ENCODE data around the gene TRAK1. TPM values are rescaled to one million over a fixed set of nuclear protein-coding genes. Genes with fewer than 3 reads are reported as not detected.
"Not testable (repeated sequence)": the region's sequence is repeated elsewhere in the genome, so short reads cannot be mapped to it uniquely, and the experiment has no call there.

The TRAK1 gene
- total RNA-seq, 1 donor from 2014 or later = 58.4 TPM

DNA sequence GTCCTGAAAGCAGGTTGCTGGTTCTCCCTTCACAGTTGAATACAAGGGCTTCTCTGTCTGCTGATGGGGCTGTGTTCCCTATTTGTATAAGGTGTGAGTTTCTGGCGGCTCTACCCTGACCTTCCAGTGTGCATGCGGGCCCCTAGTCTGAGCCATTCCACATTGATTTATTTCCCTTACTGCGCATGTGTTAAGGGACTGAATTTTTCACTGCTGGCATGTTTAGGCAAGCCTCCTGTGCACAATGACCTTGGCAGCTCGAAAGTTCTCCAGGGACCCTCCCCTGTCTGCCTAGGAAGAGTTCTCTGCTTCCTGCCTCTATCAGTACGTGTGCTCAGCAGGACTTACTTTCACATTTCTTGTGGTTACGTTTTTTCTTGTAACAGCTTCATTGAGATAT lies 11.4 kb downstream of the TRAK1 start:
- ATAC-seq (ENCODE audit: low read depth) (no peak), DNase-seq (no peak)
- no peak overlapping the region for H3K27ac Mint-ChIP-seq
- TF ChIP-seq CTCF (IDR thresholded peaks at IDR 0.05) = no peak
- no peaks in the 10 kb centered on the region for H3K9me3 Mint-ChIP-seq
- H3K36me3 Mint-ChIP-seq (ENCODE audit: low read depth) = peaks cover 52% of the 10 kb centered on the region
- CTCF ChIA-PET = interaction anchor here (0.8 to 5.6 kb wide), 3 partner anchors 89 to 117 kb away, joined by 3 to 35 read pairs (median 3); no protein-coding TSS in a partner anchor
- H3K4me1 Mint-ChIP-seq = peaks cover 29% of the 10 kb centered on the region
- no peak overlapping the region for H3K4me3 Mint-ChIP-seq
- POLR2A ChIA-PET = no interaction called here
- no peaks in the 10 kb centered on the region for H3K27me3 Mint-ChIP-seq
- intact Hi-C loops (cut with micrococcal nuclease) = loop anchor here (10.0 kb wide), 1 partner anchor 898 kb away; no protein-coding TSS in a partner anchor

DNA sequence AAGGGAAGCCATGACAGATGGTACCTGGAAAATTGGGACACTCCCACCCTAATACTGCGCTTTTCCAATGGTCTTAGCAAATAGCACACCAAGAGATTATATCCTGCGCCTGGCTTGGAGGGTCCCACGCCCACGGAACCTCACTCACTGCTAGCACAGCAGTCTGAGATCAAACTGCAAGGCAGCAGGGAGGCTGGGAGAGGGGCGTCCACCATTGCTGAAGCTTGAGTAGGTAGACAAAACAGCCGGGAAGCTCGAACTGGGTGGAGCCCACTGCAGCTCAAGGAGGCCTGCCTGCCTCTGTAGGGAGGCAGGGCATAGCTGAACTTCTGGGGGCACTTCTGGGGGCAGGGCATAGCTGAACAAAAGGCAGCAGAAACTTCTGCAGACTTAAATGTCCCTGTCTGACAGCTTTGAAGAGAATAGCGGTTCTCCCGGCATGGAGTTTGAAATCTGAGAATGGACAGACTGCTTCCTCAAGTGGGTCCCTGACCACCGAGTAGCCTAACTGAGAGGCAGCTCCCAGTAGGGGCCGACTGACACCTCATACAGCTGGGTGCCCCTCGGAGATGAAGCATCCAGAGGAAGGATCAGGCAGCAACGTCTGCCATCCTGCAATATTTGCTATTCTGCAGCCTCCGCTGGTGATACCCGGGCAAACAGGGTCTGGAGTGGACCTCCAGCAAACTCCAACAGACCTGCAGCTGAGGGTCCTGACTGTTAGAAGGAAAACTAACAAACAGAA lies 12.9 kb downstream of the TRAK1 start:
- CTCF ChIA-PET; ATAC-seq (ENCODE audit: low read depth); H3K27ac Mint-ChIP-seq; H3K4me3 Mint-ChIP-seq; DNase-seq; H3K9me3 Mint-ChIP-seq; H3K27me3 Mint-ChIP-seq: not testable (repeated sequence)
- H3K4me1 Mint-ChIP-seq = peaks cover 21% of the 10 kb centered on the region
- H3K36me3 Mint-ChIP-seq (ENCODE audit: low read depth) = peaks cover 54% of the 10 kb centered on the region
- intact Hi-C loops (cut with micrococcal nuclease) = loop anchor here (10.0 kb wide), 1 partner anchor 899 kb away; no protein-coding TSS in a partner anchor
- POLR2A ChIA-PET = interaction anchor here (0.7 kb wide), 2 partner anchors 91 to 349 kb away, joined by 3 to 8 read pairs; no protein-coding TSS in a partner anchor

DNA sequence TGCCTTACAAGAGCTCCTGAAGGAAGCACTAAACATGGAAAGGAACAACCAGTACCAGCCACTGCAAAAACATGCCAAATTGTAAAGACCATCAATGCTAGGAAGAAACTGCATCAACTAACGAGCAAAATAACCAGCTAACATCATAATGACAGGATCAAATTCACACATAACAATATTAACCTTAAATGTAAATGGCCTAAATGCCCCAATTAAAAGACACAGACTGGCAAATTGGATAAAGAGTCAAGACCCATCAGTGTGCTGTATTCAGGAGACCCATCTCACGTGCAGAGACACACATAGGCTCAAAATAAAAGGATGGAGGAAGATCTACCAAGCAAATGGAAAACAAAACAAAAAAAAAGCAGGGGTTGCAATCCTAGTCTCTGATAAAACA lies 14.8 kb downstream of the TRAK1 start:
- ATAC-seq (ENCODE audit: low read depth); H3K4me3 Mint-ChIP-seq; CTCF ChIA-PET; H3K9me3 Mint-ChIP-seq; H3K27me3 Mint-ChIP-seq; H3K27ac Mint-ChIP-seq; POLR2A ChIA-PET; DNase-seq: not testable (repeated sequence)
- peaks cover 15% of the 10 kb centered on the region for H3K4me1 Mint-ChIP-seq
- H3K36me3 Mint-ChIP-seq (ENCODE audit: low read depth) = peaks cover 54% of the 10 kb centered on the region
- intact Hi-C loops (cut with micrococcal nuclease) = loop anchor here (10.0 kb wide), 1 partner anchor 901 kb away; no protein-coding TSS in a partner anchor

DNA sequence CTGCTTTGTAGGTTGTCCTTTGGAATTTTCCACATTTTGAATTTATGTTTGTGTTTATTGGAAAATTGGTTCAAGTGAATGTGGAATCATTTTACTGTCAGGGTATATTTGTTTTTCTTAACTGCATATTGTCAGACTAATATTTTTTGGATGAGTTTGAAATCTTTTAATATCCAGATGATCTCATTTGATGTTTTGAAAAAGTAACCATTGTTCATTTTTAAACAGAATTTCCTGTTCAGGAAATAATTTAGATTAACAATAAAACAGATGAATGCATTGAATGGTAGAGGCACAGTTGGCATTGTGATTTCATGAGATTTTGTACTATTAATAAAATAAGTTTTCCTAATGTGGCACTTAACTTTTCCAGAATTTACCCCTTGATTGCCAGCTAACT lies 15.5 kb downstream of the TRAK1 start:
- no peak for ATAC-seq (ENCODE audit: low read depth)
- peaks cover 15% of the 10 kb centered on the region for H3K4me1 Mint-ChIP-seq
- no peaks in the 10 kb centered on the region for H3K27me3 Mint-ChIP-seq
- H3K27ac Mint-ChIP-seq = no peak overlapping the region
- CTCF ChIA-PET = no interaction called here
- DNase-seq = no peak
- no peaks in the 10 kb centered on the region for H3K9me3 Mint-ChIP-seq
- TF ChIP-seq CTCF (IDR thresholded peaks at IDR 0.05) = no peak
- intact Hi-C loops (cut with micrococcal nuclease) = loop anchor here (10.0 kb wide), 1 partner anchor 902 kb away; no protein-coding TSS in a partner anchor
- no peak overlapping the region for H3K4me3 Mint-ChIP-seq
- H3K36me3 Mint-ChIP-seq (ENCODE audit: low read depth) = peaks cover 50% of the 10 kb centered on the region
- POLR2A ChIA-PET = no interaction called here

DNA sequence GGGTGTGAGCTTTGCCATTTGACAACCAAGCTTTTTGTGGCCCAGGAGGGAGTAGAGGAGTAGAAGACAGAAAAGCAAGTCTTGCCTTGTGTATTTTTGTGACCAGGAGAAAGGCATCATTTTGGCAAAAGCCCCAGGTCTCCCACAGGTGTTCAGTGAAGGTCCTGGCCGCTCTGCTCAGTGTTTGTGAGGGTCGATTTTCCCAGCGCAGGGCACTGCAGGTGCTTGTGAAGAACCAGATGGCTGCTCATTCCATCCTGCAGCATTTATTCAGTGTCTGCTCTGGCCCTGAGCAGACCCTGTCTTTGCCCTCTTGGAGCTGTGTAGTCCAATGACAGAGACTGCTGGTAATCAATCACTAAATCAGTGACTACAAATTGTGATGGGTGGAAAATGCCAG lies 19.5 kb downstream of the TRAK1 start:
- CTCF ChIA-PET = interaction anchor here (1.6 kb wide), 1 partner anchor 11 kb away, joined by 9 read pairs; no protein-coding TSS in a partner anchor
- peak overlapping the region; percentile 53 for H3K27ac Mint-ChIP-seq
- no peak overlapping the region for H3K4me3 Mint-ChIP-seq

More for the DNA sequence above, 19.5 kb downstream of the TRAK1 start:
- Mint-ChIP-seq H3K4me1 (peaks cover 40% of the 10 kb centered on the region), H3K9me3 (no peaks in the 10 kb centered on the region), H3K27me3 (no peaks in the 10 kb centered on the region), H3K36me3 (ENCODE audit: low read depth) (peaks cover 26% of the 10 kb centered on the region)
- no peak for TF ChIP-seq CTCF (IDR thresholded peaks at IDR 0.05)
- POLR2A ChIA-PET = no interaction called here
- intact Hi-C loops (cut with micrococcal nuclease) = no loop called here
- DNase-seq (no peak), ATAC-seq (ENCODE audit: low read depth) (no peak)
